H9 (cell line): ENCODE data around the gene ULBP3. TPM values are rescaled to one million over a fixed set of nuclear protein-coding genes. Genes with fewer than 3 reads are reported as not detected.

Experiments
- DNase-seq: peaks from one replicate; pipeline ENCODE4 v3.0.0-alpha.2; 2017
- H2AFZ ChIP-seq: one replicate; pipeline ENCODE4 v1.6.1; 2013; ENCODE audit warnings: mild to moderate bottlenecking, low read length, control low read depth, moderate library complexity
- H2AK5ac ChIP-seq: 2 replicates; pipeline ENCODE4 v1.6.1; 2013; ENCODE audit warnings: low read length, control low read depth, mixed read lengths; ENCODE audit not compliant: insufficient read length
- H2BK120ac ChIP-seq: one replicate; pipeline ENCODE4 v1.6.1; 2013; ENCODE audit warnings: low read depth, mild to moderate bottlenecking, low read length, control low read depth, inconsistent platforms; ENCODE audit not compliant: poor library complexity, severe bottlenecking
- H2BK12ac ChIP-seq: 2 replicates; pipeline ENCODE4 v1.6.1; 2013; ENCODE audit warnings: low read length, control low read depth, mixed read lengths, low read depth; ENCODE audit not compliant: insufficient read length
- H2BK15ac ChIP-seq: 2 replicates; pipeline ENCODE4 v1.6.1; 2013; ENCODE audit warnings: low read depth, low read length, control low read depth
- H2BK20ac ChIP-seq: one replicate; pipeline ENCODE4 v1.6.1; 2013; ENCODE audit warnings: low read depth, mild to moderate bottlenecking, low read length, control low read depth, inconsistent platforms; ENCODE audit not compliant: poor library complexity, severe bottlenecking
- H2BK5ac ChIP-seq: 2 replicates; pipeline ENCODE4 v1.6.1; 2013; ENCODE audit warnings: low read length, control low read depth, mixed read lengths; ENCODE audit not compliant: insufficient read length
- H3K14ac ChIP-seq: 2 replicates; pipeline ENCODE4 v1.6.1; 2013; ENCODE audit warnings: low read length, control low read depth; ENCODE audit not compliant: insufficient read depth
- H3K18ac ChIP-seq: 2 replicates; pipeline ENCODE4 v1.6.1; 2013; ENCODE audit warnings: low read depth, mild to moderate bottlenecking, mixed read lengths, low read length, control low read depth; ENCODE audit not compliant: insufficient read length
- H3K23ac ChIP-seq: 2 replicates; pipeline ENCODE4 v1.6.1; 2013; ENCODE audit warnings: low read length, control low read depth, mixed read lengths, low read depth; ENCODE audit not compliant: insufficient read length
- H3K23me2 ChIP-seq: 2 replicates; pipeline ENCODE4 v1.6.1; 2013; ENCODE audit warnings: low read depth, mild to moderate bottlenecking, mixed read lengths, low read length, control low read depth; ENCODE audit not compliant: insufficient read length, poor library complexity, severe bottlenecking
- H3K27ac ChIP-seq: 2 replicates; pipeline ENCODE4 v1.5.1; 2013; ENCODE audit warnings: low read length, control low read depth, mixed read lengths, low read depth; ENCODE audit not compliant: insufficient read length
- H3K27me3 ChIP-seq: 2 replicates; pipeline ENCODE4 v1.6.1; 2013; ENCODE audit warnings: low read length, control low read depth, inconsistent platforms; ENCODE audit not compliant: insufficient read depth
- H3K4ac ChIP-seq: 2 replicates; pipeline ENCODE4 v1.6.1; 2013; ENCODE audit warnings: low read depth, mild to moderate bottlenecking, control low read depth, inconsistent platforms, low read length, moderate library complexity
- H3K4me1 ChIP-seq: 2 replicates; pipeline ENCODE4 v1.6.1; 2013; ENCODE audit warnings: low read length, control low read depth, inconsistent platforms; ENCODE audit not compliant: insufficient read depth
- H3K4me2 ChIP-seq: 2 replicates; pipeline ENCODE4 v1.6.1; 2013; ENCODE audit warnings: low read length, control low read depth, mixed read lengths; ENCODE audit not compliant: insufficient read length, insufficient read depth
- H3K56ac ChIP-seq: 2 replicates; pipeline ENCODE4 v1.6.1; 2013; ENCODE audit warnings: low read depth, mild to moderate bottlenecking, mixed read lengths, low read length, control low read depth; ENCODE audit not compliant: insufficient read length
- H3K79me1 ChIP-seq: 2 replicates; pipeline ENCODE4 v1.6.1; 2013; ENCODE audit warnings: low read depth, mild to moderate bottlenecking, moderate library complexity, low read length, control low read depth, inconsistent platforms; ENCODE audit not compliant: insufficient read depth, poor library complexity, severe bottlenecking
- H3K79me2 ChIP-seq: 2 replicates; pipeline ENCODE4 v1.6.1; 2013; ENCODE audit warnings: low read length, control low read depth, inconsistent platforms; ENCODE audit not compliant: insufficient read depth
- H3K9ac ChIP-seq: 2 replicates; pipeline ENCODE4 v1.6.1; 2013; ENCODE audit warnings: low read length, control low read depth, mixed read lengths; ENCODE audit not compliant: insufficient read length; ENCODE audit errors: extremely low read depth
- H3K9me3 ChIP-seq: one replicate; pipeline ENCODE4 v1.6.1; 2013; ENCODE audit warnings: low read depth, low read length, inconsistent platforms; ENCODE audit not compliant: control insufficient read depth
- H3T11ph ChIP-seq: one replicate; pipeline ENCODE4 v1.6.1; 2013; ENCODE audit warnings: mild to moderate bottlenecking, low read length, control low read depth, inconsistent platforms
- H4K20me1 ChIP-seq: one replicate; pipeline ENCODE4 v1.6.1; 2013; ENCODE audit not compliant: control insufficient read depth, insufficient read length, insufficient read depth
- H4K5ac ChIP-seq: 2 replicates; pipeline ENCODE4 v1.6.1; 2013; ENCODE audit warnings: low read depth, mild to moderate bottlenecking, mixed read lengths, low read length, control low read depth; ENCODE audit not compliant: insufficient read length
- H4K8ac ChIP-seq: replicated peaks from 2 replicates; pipeline ENCODE4 v1.6.1; 2013; ENCODE audit warnings: low read length, control low read depth, mixed read lengths, low read depth; ENCODE audit not compliant: insufficient read length
- H4K91ac ChIP-seq: 2 replicates; pipeline ENCODE4 v1.6.1; 2013; ENCODE audit warnings: low read depth, mild to moderate bottlenecking, moderate library complexity, mixed read lengths, low read length, control low read depth; ENCODE audit not compliant: insufficient read length
- H3K27ac Mint-ChIP-seq, 3 experiments: 2 replicates in 2 of 3; 3 replicates in 1 of 3; pipeline ENCODE4 v1.8.0; 2020 to 2021; ENCODE audit warnings: mixed read lengths in 3 of 3, mild to moderate bottlenecking in 1 of 3, moderate library complexity in 1 of 3
- H3K27me3 Mint-ChIP-seq: 2 replicates; pipeline ENCODE4 v1.8.0; 2021; ENCODE audit warnings: low read depth, mild to moderate bottlenecking, moderate library complexity, mixed read lengths
- H3K36me3 Mint-ChIP-seq, 3 experiments: 2 replicates in 2 of 3; 3 replicates in 1 of 3; pipeline ENCODE4 v1.8.0; 2020 to 2021; ENCODE audit warnings: low read depth in 3 of 3, mixed read lengths in 3 of 3; ENCODE audit not compliant: insufficient read depth in 1 of 3
- H3K4me1 Mint-ChIP-seq, 2 experiments: 2 replicates each; pipeline ENCODE4 v1.8.0; 2020; ENCODE audit warnings: mixed read lengths in 2 of 2
- H3K4me3 Mint-ChIP-seq, 2 experiments: 2 replicates in 1 of 2; 3 replicates in 1 of 2; pipeline ENCODE4 v1.8.0; 2020 to 2021; ENCODE audit warnings: mild to moderate bottlenecking in 2 of 2, mixed read lengths in 2 of 2, moderate library complexity in 1 of 2
- H3K9me3 Mint-ChIP-seq, 2 experiments: 2 replicates in 1 of 2; 3 replicates in 1 of 2; pipeline ENCODE4 v1.8.0; 2020; ENCODE audit warnings: mild to moderate bottlenecking in 2 of 2, mixed read lengths in 2 of 2, moderate library complexity in 1 of 2
- CTCF ChIP-seq: fragments of 200-600 bp; sonication (generic); conservative IDR thresholded peaks from 3 replicates; pipeline ENCODE4 v1.8.0; 2021; ENCODE audit warnings: antibody characterized with exemption, mild to moderate bottlenecking
- WGBS: extraction: QIAGEN DNeasy Blood & Tissue Kit; methylation state at CpG from one replicate; pipeline ENCODE4 v1.1.7; 2013; ENCODE audit warnings: missing lambda C conversion rate, low lambda C conversion rate, mixed read lengths; ENCODE audit not compliant: insufficient read length; ENCODE audit errors: extremely low coverage; 5-methylcytosine and 5-hydroxymethylcytosine counted together
- total RNA-seq: library from RNA; stranded (reverse); gene quantifications from 2 replicates; pipeline ENCODE4 v1.2.1, GENCODE V29; 2021

The ULBP3 gene
- total RNA-seq, 1 experiment from 2014 or later = 5.8 TPM

- Histone ChIP-seq H3K27me3 (peaks cover 2% of the 10 kb centered on the region; the same call in 1 of the 2 replicates), H2AFZ (no peak within 1 kb of the TSS), H2AK5ac (no peak within 1 kb of the TSS), H4K5ac (no peak within 1 kb of the TSS), H4K8ac (no peak within 1 kb of the TSS), H3K79me1 (no peaks in the 10 kb centered on the region), H3T11ph (no peak within 1 kb of the TSS), H4K20me1 (no peaks in the 10 kb centered on the region), H3K23me2 (no peaks in the 10 kb centered on the region), H2BK20ac (no peak within 1 kb of the TSS), H2BK120ac (no peak within 1 kb of the TSS), H3K79me2 (no peaks in the 10 kb centered on the region), H3K4me2 (no peak within 1 kb of the TSS), H2BK15ac (no peak within 1 kb of the TSS), H2BK5ac (no peak within 1 kb of the TSS), H3K18ac (no peak within 1 kb of the TSS), H3K27ac (no peak within 1 kb of the TSS), H3K9ac (no peak within 1 kb of the TSS), H3K56ac (no peak within 1 kb of the TSS), H3K14ac (no peak within 1 kb of the TSS; the same call in 1 of the 2 replicates), H3K4ac (no peak within 1 kb of the TSS), H4K91ac (no peak within 1 kb of the TSS), H3K4me1 (no peaks in the 10 kb centered on the region), H3K9me3 (no peaks in the 10 kb centered on the region), H2BK12ac (no peak within 1 kb of the TSS), H3K23ac (no peak within 1 kb of the TSS)
- H3K9me3 Mint-ChIP-seq = no peaks in the 10 kb centered on the region
- peaks cover 33% of the 10 kb centered on the region for H3K27me3 Mint-ChIP-seq
- peaks cover 6 to 9% of the 10 kb centered on the region in 2 experiments; a peak in 3 of 4 replicates for H3K4me1 Mint-ChIP-seq
- no peak for TF ChIP-seq CTCF
- no peak for DNase-seq
- no peak within 1 kb of the TSS for H3K4me3 Mint-ChIP-seq
- WGBS = no CpG with 5 or more reads among the region's 36 CpGs
- H3K36me3 Mint-ChIP-seq = no peaks in the 10 kb centered on the region
- H3K27ac Mint-ChIP-seq = no peak within 1 kb of the TSS
These were observed 43.6 kb downstream of the ULBP3 start, which contains the start of gene RAET1L for GRCh38 chr6:150025201-150025917. RAET1L (minus strand) TSS chr6:150025532; CDS start chr6:150025471, 61 bp downstream.
